SK-N-SH (cell line): ENCODE data around the gene ABCF1. TPM values are rescaled to one million over a fixed set of nuclear protein-coding genes. Genes with fewer than 3 reads are reported as not detected.

Experiments
- CTCF ChIA-PET: fragments of 300-600, 350-600 bp; formaldehyde crosslinking; extraction: SDS; loops from one replicate; lab custom pipeline; 2021; lab: Yijun Ruan, JAX
- POLR2A ChIA-PET: fragments of 350-600 bp; sonication (Branson Sonifier 250); formaldehyde crosslinking; extraction: SDS; loops from one replicate; lab custom pipeline; 2020; ENCODE audit warnings: antibody characterized with exemption, inconsistent platforms; lab: Yijun Ruan, JAX
- DNase-seq: peaks from one replicate; pipeline ENCODE4 v3.0.0; 2012
- H2AFZ ChIP-seq: fragments of 200-600 bp; sonication (generic); 2 replicates; pipeline ENCODE4 v1.8.1; 2016; ENCODE audit warnings: antibody characterized with exemption, mild to moderate bottlenecking, low read depth
- H3F3A ChIP-seq: fragments of 200-600 bp; sonication (generic); replicated peaks from 2 replicates; pipeline ENCODE3; 2016; ENCODE audit warnings: antibody characterized with exemption, mild to moderate bottlenecking; ENCODE audit not compliant: insufficient read depth
- H3K27ac ChIP-seq, 2 experiments: fragments of 200-500 bp in 1 of 2; fragments of 200-600 bp in 1 of 2; sonication (Bioruptor generic) in 1 of 2; sonication (generic), shearing (Covaris generic) in 1 of 2; 2 replicates each; pipeline versions ENCODE4 v1.5.1 to v1.6.1; 2014 to 2016; ENCODE audit warnings: low read depth in 2 of 2, inconsistent platforms in 1 of 2, low read length in 1 of 2, mild to moderate bottlenecking in 1 of 2, mixed read lengths in 1 of 2
- H3K27me3 ChIP-seq: fragments of 200-600 bp; sonication (generic), shearing (Covaris generic); 2 replicates; pipeline ENCODE4 v1.6.1; 2016; ENCODE audit warnings: mixed run types; ENCODE audit not compliant: insufficient read depth
- H3K36me3 ChIP-seq, 2 experiments: fragments of 200-500 bp in 1 of 2; fragments of 200-600 bp in 1 of 2; sonication (Bioruptor generic) in 1 of 2; sonication (generic) in 1 of 2; replicated peaks in 1 of 2; 2 replicates each; pipeline versions ENCODE3 to v1.5.1; 2014 to 2016; ENCODE audit warnings: low read length in 1 of 2, mild to moderate bottlenecking in 1 of 2; ENCODE audit not compliant: insufficient read depth in 2 of 2, control insufficient read depth in 1 of 2
- H3K4me1 ChIP-seq, 2 experiments: fragments of 200-500 bp in 1 of 2; fragments of 200-600 bp in 1 of 2; sonication (Bioruptor generic) in 1 of 2; sonication (generic), shearing (Covaris generic) in 1 of 2; 2 replicates each; pipeline versions ENCODE4 v1.5.1 to v1.6.1; 2014 to 2016; ENCODE audit warnings: low read depth in 1 of 2, low read length in 1 of 2, mixed run types in 1 of 2; ENCODE audit not compliant: insufficient read depth in 2 of 2, control insufficient read depth in 1 of 2
- H3K4me2 ChIP-seq: fragments of 200-600 bp; sonication (generic), shearing (Covaris generic); 2 replicates; pipeline ENCODE4 v1.6.1; 2017; ENCODE audit warnings: mixed run types
- H3K4me3 ChIP-seq, 2 experiments: fragments of 200-500 bp in 1 of 2; fragments of 200-600 bp in 1 of 2; sonication (Bioruptor generic) in 1 of 2; sonication (generic), shearing (Covaris generic) in 1 of 2; 2 replicates each; pipeline versions ENCODE4 v1.5.1 to v1.8.1; 2014 to 2016; ENCODE audit warnings: low read depth in 2 of 2, inconsistent platforms in 1 of 2, low read length in 1 of 2, mild to moderate bottlenecking in 1 of 2, mixed read lengths in 1 of 2, moderate library complexity in 1 of 2
- H3K79me2 ChIP-seq: fragments of 200-600 bp; sonication (generic); 2 replicates; pipeline ENCODE4 v1.8.1; 2017; ENCODE audit warnings: mild to moderate bottlenecking; ENCODE audit not compliant: insufficient read depth
- H3K9ac ChIP-seq: fragments of 200-600 bp; sonication (generic); 2 replicates; pipeline ENCODE4 v1.6.1; 2017; ENCODE audit warnings: mixed run types
- H3K9me2 ChIP-seq: fragments of 200-600 bp; sonication (generic); 2 replicates; pipeline ENCODE4 v1.6.1; 2017; ENCODE audit warnings: mixed run types
- H3K9me3 ChIP-seq: fragments of 200-600 bp; sonication (generic); 2 replicates; pipeline ENCODE4 v1.6.1; 2017; ENCODE audit warnings: mixed run types, mild to moderate bottlenecking, moderate library complexity
- H4K20me1 ChIP-seq: fragments of 200-600 bp; sonication (generic); 2 replicates; pipeline ENCODE4 v1.6.1; 2017; ENCODE audit warnings: mild to moderate bottlenecking, mixed run types; ENCODE audit not compliant: insufficient read depth
- EP300 ChIP-seq, 2 experiments: IDR thresholded peaks; 2 replicates each; pipeline versions ENCODE4 v1.4.0 to v1.6.1; 2012; ENCODE audit warnings: borderline replicate concordance in 1 of 2, low read depth in 1 of 2, low read length in 1 of 2
- FOSL2 ChIP-seq: IDR thresholded peaks from 2 replicates; pipeline ENCODE4 v1.4.0; 2012; ENCODE audit warnings: low read depth, mild to moderate bottlenecking, moderate library complexity, borderline replicate concordance
- FOXJ3 ChIP-seq: sonication (generic); formaldehyde crosslinking; IDR thresholded peaks from 2 replicates; pipeline ENCODE4 v1.5.1; 2020; ENCODE audit warnings: mild to moderate bottlenecking, missing genetic modification reagents
- IRF3 ChIP-seq: fragments of 150-350 bp; IDR thresholded peaks from 2 replicates; pipeline ENCODE4 v1.6.1; 2016; ENCODE audit warnings: mild to moderate bottlenecking, low read depth, low read length
- JUND ChIP-seq: IDR thresholded peaks from 2 replicates; pipeline ENCODE4 v1.4.0; 2012
- MEF2A ChIP-seq: IDR thresholded peaks from 2 replicates; pipeline ENCODE4 v1.4.0; 2012; ENCODE audit warnings: low read depth, borderline replicate concordance
- NFIC ChIP-seq: IDR thresholded peaks from 2 replicates; pipeline ENCODE4 v1.4.0; 2012; ENCODE audit warnings: borderline replicate concordance
- NRF1 ChIP-seq: IDR thresholded peaks from 2 replicates; pipeline ENCODE4 v1.6.1; 2012; ENCODE audit warnings: low read depth, mild to moderate bottlenecking, low read length
- POLR2AphosphoS5 ChIP-seq: IDR thresholded peaks from 2 replicates; pipeline ENCODE4 v1.6.1; 2012; ENCODE audit warnings: low read depth, low read length
- RFX5 ChIP-seq: IDR thresholded peaks from 2 replicates; pipeline ENCODE4 v1.6.1; 2012; ENCODE audit warnings: mild to moderate bottlenecking, improper control_type of control experiment, low read length
- TAF1 ChIP-seq: IDR thresholded peaks from 2 replicates; pipeline ENCODE4 v1.6.1; 2012; ENCODE audit warnings: low read depth, mild to moderate bottlenecking, low read length, moderate library complexity, borderline replicate concordance
- TEAD4 ChIP-seq: IDR thresholded peaks from 2 replicates; pipeline ENCODE4 v1.4.0; 2012; ENCODE audit warnings: mild to moderate bottlenecking, borderline replicate concordance; ENCODE audit not compliant: insufficient read depth
- WGBS: methylation state at CpG from one replicate; pipeline ENCODE4 v1.1.6; 2017; ENCODE audit warnings: low lambda C conversion rate; 5-methylcytosine and 5-hydroxymethylcytosine counted together
- polyA plus RNA-seq, 3 experiments: library from polyadenylated mRNA; depleted of rRNA; stranded (reverse); fragments of >200 nt; gene quantifications; 2 replicates each; pipeline ENCODE4 v1.2.3, GENCODE V29; 2012
- TF ChIP-seq, protein P1 (sequence below): fragments of 200-600 bp; sonication (generic); IDR thresholded peaks from 2 replicates; pipeline ENCODE4 v1.6.1; 2017; ENCODE audit warnings: antibody characterized with exemption, mild to moderate bottlenecking, moderate library complexity
- TF ChIP-seq, protein P2 (sequence below): IDR thresholded peaks from 2 replicates; pipeline ENCODE4; 2012
- TF ChIP-seq, protein P3 (sequence below): IDR thresholded peaks from 2 replicates; pipeline ENCODE4 v1.4.0; 2012; ENCODE audit warnings: low read depth
- TF ChIP-seq, protein P4 (sequence below): IDR thresholded peaks from 2 replicates; pipeline ENCODE4 v1.6.1; 2012; ENCODE audit warnings: mild to moderate bottlenecking, low read depth, low read length, moderate library complexity

The ABCF1 gene
- polyA plus RNA-seq, 1 of the 3 experiments (the other 2 are of a cell fraction) = 53.4 TPM

DNA sequence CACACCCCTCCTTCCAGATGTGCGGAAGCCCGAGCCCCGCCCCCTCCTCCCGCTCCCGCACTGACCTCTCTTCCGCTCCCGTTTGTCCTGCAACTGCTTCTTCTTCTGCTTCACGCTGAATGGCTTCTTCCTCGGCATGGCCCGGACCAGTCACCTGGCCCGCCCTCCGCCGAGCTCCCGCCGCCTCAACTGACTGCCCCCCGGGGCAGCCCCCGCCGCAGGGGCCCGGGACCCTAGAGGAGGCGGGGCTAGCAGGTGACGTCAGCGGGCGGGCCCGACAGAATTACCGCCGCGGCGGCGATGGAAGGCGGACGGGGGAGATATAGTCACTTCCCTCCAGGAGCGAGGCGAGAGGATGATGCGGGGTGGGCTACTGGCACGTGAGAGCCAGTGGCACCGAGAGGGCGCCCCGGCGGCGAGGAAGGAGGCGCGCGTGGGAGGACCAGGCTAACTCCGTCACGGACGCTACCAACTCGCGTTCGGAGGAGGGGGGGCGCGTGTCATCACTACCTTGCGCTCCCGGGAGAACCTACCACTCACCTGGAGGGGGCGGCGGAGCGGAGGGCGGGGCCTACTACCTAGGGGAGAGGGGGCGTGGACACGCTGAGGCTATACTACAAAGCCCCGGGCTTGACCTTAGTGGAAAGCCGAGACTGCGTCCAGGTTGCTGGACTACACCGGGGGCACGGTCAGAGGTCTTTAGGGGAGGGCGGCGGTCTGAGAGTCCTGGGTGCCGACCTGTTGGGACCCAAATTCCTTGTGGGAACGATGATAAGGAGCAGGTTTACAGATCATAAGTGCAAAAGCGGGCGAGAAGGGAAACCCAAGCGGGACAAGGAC lies 15.0 kb upstream of the ABCF1 start, which contains the start of gene GNL1 (continued):
- TF ChIP-seq, protein P1, sequence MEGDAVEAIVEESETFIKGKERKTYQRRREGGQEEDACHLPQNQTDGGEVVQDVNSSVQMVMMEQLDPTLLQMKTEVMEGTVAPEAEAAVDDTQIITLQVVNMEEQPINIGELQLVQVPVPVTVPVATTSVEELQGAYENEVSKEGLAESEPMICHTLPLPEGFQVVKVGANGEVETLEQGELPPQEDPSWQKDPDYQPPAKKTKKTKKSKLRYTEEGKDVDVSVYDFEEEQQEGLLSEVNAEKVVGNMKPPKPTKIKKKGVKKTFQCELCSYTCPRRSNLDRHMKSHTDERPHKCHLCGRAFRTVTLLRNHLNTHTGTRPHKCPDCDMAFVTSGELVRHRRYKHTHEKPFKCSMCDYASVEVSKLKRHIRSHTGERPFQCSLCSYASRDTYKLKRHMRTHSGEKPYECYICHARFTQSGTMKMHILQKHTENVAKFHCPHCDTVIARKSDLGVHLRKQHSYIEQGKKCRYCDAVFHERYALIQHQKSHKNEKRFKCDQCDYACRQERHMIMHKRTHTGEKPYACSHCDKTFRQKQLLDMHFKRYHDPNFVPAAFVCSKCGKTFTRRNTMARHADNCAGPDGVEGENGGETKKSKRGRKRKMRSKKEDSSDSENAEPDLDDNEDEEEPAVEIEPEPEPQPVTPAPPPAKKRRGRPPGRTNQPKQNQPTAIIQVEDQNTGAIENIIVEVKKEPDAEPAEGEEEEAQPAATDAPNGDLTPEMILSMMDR = no peak
- TF ChIP-seq FOSL2 (no peak), TEAD4 (no peak), NFIC (no peak), POLR2AphosphoS5 (no peak; the same call in 1 of the 2 replicates), MEF2A (no peak), IRF3 (no peak)
- TF ChIP-seq, protein P2, sequence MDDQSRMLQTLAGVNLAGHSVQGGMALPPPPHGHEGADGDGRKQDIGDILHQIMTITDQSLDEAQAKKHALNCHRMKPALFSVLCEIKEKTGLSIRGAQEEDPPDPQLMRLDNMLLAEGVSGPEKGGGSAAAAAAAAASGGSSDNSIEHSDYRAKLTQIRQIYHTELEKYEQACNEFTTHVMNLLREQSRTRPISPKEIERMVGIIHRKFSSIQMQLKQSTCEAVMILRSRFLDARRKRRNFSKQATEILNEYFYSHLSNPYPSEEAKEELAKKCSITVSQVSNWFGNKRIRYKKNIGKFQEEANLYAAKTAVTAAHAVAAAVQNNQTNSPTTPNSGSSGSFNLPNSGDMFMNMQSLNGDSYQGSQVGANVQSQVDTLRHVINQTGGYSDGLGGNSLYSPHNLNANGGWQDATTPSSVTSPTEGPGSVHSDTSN = no peak
- TF ChIP-seq, protein P3, sequence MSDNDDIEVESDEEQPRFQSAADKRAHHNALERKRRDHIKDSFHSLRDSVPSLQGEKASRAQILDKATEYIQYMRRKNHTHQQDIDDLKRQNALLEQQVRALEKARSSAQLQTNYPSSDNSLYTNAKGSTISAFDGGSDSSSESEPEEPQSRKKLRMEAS = peak; percentile 69
- TF ChIP-seq, all 33 proteins: peak for 5

- peaks cover 32 to 41% of the 10 kb centered on the region in 2 experiments for H3K36me3 ChIP-seq
- peaks cover 15 to 17% of the 10 kb centered on the region in 2 experiments for H3K4me1 ChIP-seq
- peak; percentile 87 for DNase-seq
- peaks cover 10% of the 10 kb centered on the region for H3F3A ChIP-seq
- peak within 1 kb of the TSS; percentile 93 to 99 for H3K4me3 ChIP-seq
- H3K9me2 ChIP-seq = no peaks in the 10 kb centered on the region
- peak within 1 kb of the TSS; percentile 90 to 99 for H3K27ac ChIP-seq
- peak within 1 kb of the TSS; percentile 93 for H3K9ac ChIP-seq
- no peaks in the 10 kb centered on the region for H3K27me3 ChIP-seq
- no peaks in the 10 kb centered on the region for H4K20me1 ChIP-seq
- peak within 1 kb of the TSS; percentile 95 for H3K4me2 ChIP-seq
- POLR2A ChIA-PET = interaction anchor here (0.9 to 3.6 kb wide), 7 partner anchors 9 to 1277 kb away, joined by 3 to 22 read pairs (median 7); partner anchors contain the start of gene ABCF1
- H3K9me3 ChIP-seq = no peaks in the 10 kb centered on the region
- H3K79me2 ChIP-seq = peaks cover 41% of the 10 kb centered on the region
- 2% methylated on average over 30 of the region's 42 CpGs for WGBS
- CTCF ChIA-PET = interaction anchor here (1.0 to 9.4 kb wide), 3 partner anchors 14 to 74 kb away, joined by 3 to 140 read pairs (median 17); no protein-coding TSS in a partner anchor
- H2AFZ ChIP-seq = peak within 1 kb of the TSS; percentile 87
- TF ChIP-seq TEAD4 (0 out of 2 replicates have a peak, but pooled peaks have one; percentile 11), POLR2AphosphoS5 (peak; percentile 73), TAF1 (peak; percentile 81), JUND (no peak), NRF1 (peak; percentile 31; the same call in 1 of the 2 replicates), EP300 (IDR thresholded peaks at IDR 0.05; ENCODE audit: borderline replicate concordance in 1 of 2, low read depth in 1 of 2, low read length in 1 of 2) (peak in 1 of 2 experiments; percentile 13; a peak in 1 of 4 replicates), IRF3 (no peak), RFX5 (0 out of 2 replicates have a peak, but pooled peaks have one; percentile 10), FOXJ3 (CRISPR knock-in tag) (no peak)
- TF ChIP-seq, protein P3 = peak; percentile 99
- TF ChIP-seq, protein P4, sequence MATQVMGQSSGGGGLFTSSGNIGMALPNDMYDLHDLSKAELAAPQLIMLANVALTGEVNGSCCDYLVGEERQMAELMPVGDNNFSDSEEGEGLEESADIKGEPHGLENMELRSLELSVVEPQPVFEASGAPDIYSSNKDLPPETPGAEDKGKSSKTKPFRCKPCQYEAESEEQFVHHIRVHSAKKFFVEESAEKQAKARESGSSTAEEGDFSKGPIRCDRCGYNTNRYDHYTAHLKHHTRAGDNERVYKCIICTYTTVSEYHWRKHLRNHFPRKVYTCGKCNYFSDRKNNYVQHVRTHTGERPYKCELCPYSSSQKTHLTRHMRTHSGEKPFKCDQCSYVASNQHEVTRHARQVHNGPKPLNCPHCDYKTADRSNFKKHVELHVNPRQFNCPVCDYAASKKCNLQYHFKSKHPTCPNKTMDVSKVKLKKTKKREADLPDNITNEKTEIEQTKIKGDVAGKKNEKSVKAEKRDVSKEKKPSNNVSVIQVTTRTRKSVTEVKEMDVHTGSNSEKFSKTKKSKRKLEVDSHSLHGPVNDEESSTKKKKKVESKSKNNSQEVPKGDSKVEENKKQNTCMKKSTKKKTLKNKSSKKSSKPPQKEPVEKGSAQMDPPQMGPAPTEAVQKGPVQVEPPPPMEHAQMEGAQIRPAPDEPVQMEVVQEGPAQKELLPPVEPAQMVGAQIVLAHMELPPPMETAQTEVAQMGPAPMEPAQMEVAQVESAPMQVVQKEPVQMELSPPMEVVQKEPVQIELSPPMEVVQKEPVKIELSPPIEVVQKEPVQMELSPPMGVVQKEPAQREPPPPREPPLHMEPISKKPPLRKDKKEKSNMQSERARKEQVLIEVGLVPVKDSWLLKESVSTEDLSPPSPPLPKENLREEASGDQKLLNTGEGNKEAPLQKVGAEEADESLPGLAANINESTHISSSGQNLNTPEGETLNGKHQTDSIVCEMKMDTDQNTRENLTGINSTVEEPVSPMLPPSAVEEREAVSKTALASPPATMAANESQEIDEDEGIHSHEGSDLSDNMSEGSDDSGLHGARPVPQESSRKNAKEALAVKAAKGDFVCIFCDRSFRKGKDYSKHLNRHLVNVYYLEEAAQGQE = peak; percentile 7; the same call in 1 of the 2 replicates
These were observed 14.1 kb upstream of the ABCF1 start, which contains the start of gene PRR3 for GRCh38 chr6:30556906-30557682. TSS of gene PRR3 (plus strand) at chr6:30557295. CDS start at chr6:30557345, 50 bp downstream.
